MCF 10A (cell line): ENCODE measurements around the gene MPRIP. TPM values are rescaled to one million over a fixed set of nuclear protein-coding genes. Genes with fewer than 3 reads are reported as not detected.

Experiments used
- BruUV-seq: library from RNA; stranded (reverse); fragments of 400-500 nt; replicated peaks from 2 replicates; lab custom pipeline; 2021; lab: Mats Ljungman, UMichigan
- CTCF ChIA-PET: fragments of 300-600 bp; sonication (Branson Sonifier 250); formaldehyde crosslinking; extraction: SDS; loops from one replicate; lab custom pipeline; 2021; ENCODE audit warnings: antibody characterized with exemption, inconsistent platforms; lab: Yijun Ruan, JAX
- POLR2A ChIA-PET: fragments of 300-600, 350-650 bp; sonication (Branson Sonifier 250); formaldehyde crosslinking; extraction: SDS; loops from one replicate; lab custom pipeline; 2020; ENCODE audit warnings: antibody characterized with exemption, inconsistent platforms; lab: Yijun Ruan, JAX
- DNase-seq: peaks from one replicate; pipeline ENCODE4 v3.0.0-alpha.2; 2018; ENCODE audit not compliant: unreplicated experiment
- H3K27ac Mint-ChIP-seq: one replicate; pipeline ENCODE4 v1.8.0; 2022; ENCODE audit warnings: mild to moderate bottlenecking, low read depth, mixed read lengths; ENCODE audit not compliant: unreplicated experiment
- H3K27me3 Mint-ChIP-seq: one replicate; pipeline ENCODE4 v1.8.0; 2022; ENCODE audit warnings: mixed read lengths; ENCODE audit not compliant: insufficient read depth, unreplicated experiment
- H3K36me3 Mint-ChIP-seq: one replicate; pipeline ENCODE4 v1.8.0; 2022; ENCODE audit warnings: mild to moderate bottlenecking, moderate library complexity, mixed read lengths; ENCODE audit not compliant: insufficient read depth, unreplicated experiment
- H3K4me1 Mint-ChIP-seq: one replicate; pipeline ENCODE4 v1.8.0; 2022; ENCODE audit warnings: mixed read lengths; ENCODE audit not compliant: insufficient read depth, unreplicated experiment
- H3K4me3 Mint-ChIP-seq: one replicate; pipeline ENCODE4 v1.8.0; 2022; ENCODE audit warnings: mild to moderate bottlenecking, moderate library complexity, mixed read lengths; ENCODE audit not compliant: unreplicated experiment
- H3K9me3 Mint-ChIP-seq: one replicate; pipeline ENCODE4 v1.8.0; 2022; ENCODE audit warnings: mixed read lengths; ENCODE audit not compliant: unreplicated experiment
- intact Hi-C: fragments of 100-400 bp; cut with micrococcal nuclease; formaldehyde crosslinking; loops from 2 replicates; pipeline ENCODE4 v1.14.1; 2022
- total RNA-seq: library from RNA; stranded (reverse); gene quantifications from 2 replicates; pipeline ENCODE4 v1.2.3, GENCODE V29; 2022
- TF ChIP-seq, protein P1 (sequence below): fragments of 200-600 bp; IDR thresholded peaks from one replicate; pipeline ENCODE4 v1.8.0; 2022; ENCODE audit warnings: antibody characterized with exemption, mild to moderate bottlenecking; ENCODE audit not compliant: unreplicated experiment

Gene MPRIP
- total RNA-seq, 1 experiment from 2014 or later = 230 TPM

DNA sequence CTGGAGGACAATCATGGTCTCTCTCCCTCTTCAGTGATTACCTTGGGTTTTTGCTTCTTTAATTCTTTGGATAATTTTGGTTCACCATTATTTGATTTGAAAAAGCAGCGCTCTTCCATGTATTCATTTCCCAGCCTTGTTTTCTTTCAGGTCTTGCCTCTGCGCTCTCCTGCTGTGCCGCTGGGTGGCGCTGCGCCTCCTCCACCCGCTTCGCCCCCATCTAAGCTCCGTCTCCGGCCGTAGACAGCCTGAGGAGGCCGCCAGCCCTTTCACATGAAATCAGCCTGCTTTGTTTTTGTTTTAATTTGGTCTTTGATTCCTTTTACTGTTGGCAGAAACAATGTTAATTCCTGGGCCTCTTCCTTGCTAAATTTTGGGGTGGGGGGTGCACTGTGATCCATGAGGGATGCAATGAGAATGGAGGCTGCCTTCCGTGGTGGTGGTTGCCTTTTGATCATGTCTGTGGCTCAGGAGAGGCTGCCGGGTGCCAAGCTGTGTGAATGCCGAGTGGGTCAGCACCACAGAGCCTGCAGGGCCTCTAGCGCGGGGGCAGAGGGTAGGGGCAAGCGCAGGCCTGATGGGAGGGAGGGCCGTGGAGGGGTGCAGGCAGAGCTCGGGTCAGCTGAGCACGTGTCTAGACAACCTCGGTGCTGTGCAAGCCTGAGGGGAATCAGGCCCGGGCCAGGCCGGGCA lies 99.7 kb downstream of the MPRIP start:
- no peaks in the 10 kb centered on the region for H3K9me3 Mint-ChIP-seq
- intact Hi-C loops = no loop called here
- no peaks in the 10 kb centered on the region for H3K4me1 Mint-ChIP-seq
- POLR2A ChIA-PET = interaction anchor here (0.7 kb wide), 1 partner anchor 162 kb away, joined by 3 read pairs; no protein-coding TSS in a partner anchor
- CTCF ChIA-PET = interaction anchor here (1.0 kb wide), 1 partner anchor 78 kb away, joined by 4 read pairs; no protein-coding TSS in a partner anchor
- TF ChIP-seq, protein P1, sequence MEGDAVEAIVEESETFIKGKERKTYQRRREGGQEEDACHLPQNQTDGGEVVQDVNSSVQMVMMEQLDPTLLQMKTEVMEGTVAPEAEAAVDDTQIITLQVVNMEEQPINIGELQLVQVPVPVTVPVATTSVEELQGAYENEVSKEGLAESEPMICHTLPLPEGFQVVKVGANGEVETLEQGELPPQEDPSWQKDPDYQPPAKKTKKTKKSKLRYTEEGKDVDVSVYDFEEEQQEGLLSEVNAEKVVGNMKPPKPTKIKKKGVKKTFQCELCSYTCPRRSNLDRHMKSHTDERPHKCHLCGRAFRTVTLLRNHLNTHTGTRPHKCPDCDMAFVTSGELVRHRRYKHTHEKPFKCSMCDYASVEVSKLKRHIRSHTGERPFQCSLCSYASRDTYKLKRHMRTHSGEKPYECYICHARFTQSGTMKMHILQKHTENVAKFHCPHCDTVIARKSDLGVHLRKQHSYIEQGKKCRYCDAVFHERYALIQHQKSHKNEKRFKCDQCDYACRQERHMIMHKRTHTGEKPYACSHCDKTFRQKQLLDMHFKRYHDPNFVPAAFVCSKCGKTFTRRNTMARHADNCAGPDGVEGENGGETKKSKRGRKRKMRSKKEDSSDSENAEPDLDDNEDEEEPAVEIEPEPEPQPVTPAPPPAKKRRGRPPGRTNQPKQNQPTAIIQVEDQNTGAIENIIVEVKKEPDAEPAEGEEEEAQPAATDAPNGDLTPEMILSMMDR = peak; percentile 50
- H3K27ac Mint-ChIP-seq = peak overlapping the region; percentile 65
- no peak overlapping the region for H3K4me3 Mint-ChIP-seq
- BruUV-seq = no TSS peak
- peaks cover 69% of the 10 kb centered on the region for H3K36me3 Mint-ChIP-seq
- H3K27me3 Mint-ChIP-seq = no peaks in the 10 kb centered on the region
- DNase-seq = no peak

DNA sequence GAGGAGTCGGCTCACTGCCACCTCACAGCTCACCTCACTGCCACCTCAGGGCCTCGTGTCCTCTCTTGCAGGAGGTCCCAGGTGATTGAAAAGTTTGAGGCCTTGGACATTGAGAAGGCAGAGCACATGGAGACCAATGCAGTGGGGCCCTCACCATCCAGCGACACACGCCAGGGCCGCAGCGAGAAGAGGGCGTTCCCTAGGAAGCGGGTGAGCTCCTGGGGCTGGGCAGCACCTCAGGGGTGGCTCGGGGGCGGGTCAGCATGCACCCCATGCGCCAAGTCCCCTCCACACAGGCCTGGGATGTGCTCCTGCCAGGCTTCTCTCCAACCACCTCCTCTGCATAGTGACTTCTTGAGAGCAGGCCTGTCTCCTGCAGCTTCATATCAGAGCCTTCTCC lies 100.3 kb downstream of the MPRIP start:
- Mint-ChIP-seq H3K4me3 (no peak overlapping the region), H3K9me3 (no peaks in the 10 kb centered on the region), H3K27me3 (no peaks in the 10 kb centered on the region), H3K27ac (peak overlapping the region; percentile 65), H3K36me3 (peaks cover 69% of the 10 kb centered on the region), H3K4me1 (no peaks in the 10 kb centered on the region)
- TF ChIP-seq, protein P1 = no peak
- CTCF ChIA-PET = interaction anchor here (0.9 to 1.0 kb wide), 2 partner anchors 10 to 78 kb away, joined by 4 read pairs; no protein-coding TSS in a partner anchor
- no TSS peak for BruUV-seq
- intact Hi-C loops = no loop called here
- POLR2A ChIA-PET = no interaction called here
- DNase-seq = no peak

DNA sequence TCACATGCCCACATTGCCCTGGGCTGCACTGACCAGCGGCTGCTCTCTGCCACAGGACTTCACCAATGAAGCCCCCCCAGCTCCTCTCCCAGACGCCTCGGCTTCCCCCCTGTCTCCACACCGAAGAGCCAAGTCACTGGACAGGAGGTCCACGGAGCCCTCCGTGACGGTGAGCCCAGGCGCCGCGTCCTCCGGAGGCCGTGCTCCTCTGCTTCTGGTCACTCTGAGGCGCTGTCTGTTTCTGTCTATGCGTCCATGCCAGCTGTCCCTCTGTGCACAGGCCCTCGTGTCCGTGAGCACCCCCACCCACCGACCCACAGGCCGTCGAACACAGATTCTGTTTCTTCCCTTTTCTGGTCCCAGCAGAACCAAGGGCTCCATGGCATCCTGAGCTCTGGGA lies 101.2 kb downstream of the MPRIP start:
- Mint-ChIP-seq H3K36me3 (peaks cover 69% of the 10 kb centered on the region), H3K4me1 (no peaks in the 10 kb centered on the region), H3K4me3 (no peak overlapping the region), H3K9me3 (no peaks in the 10 kb centered on the region), H3K27ac (no peak overlapping the region), H3K27me3 (no peaks in the 10 kb centered on the region)
- BruUV-seq = no TSS peak
- TF ChIP-seq, protein P1 = no peak
- CTCF ChIA-PET = interaction anchor here (0.9 kb wide), 1 partner anchor 11 kb away, joined by 4 read pairs; no protein-coding TSS in a partner anchor
- DNase-seq = no peak
- intact Hi-C loops = no loop called here
- POLR2A ChIA-PET = interaction anchor here (0.6 kb wide), 1 partner anchor 92 kb away, joined by 4 read pairs; no protein-coding TSS in a partner anchor

DNA sequence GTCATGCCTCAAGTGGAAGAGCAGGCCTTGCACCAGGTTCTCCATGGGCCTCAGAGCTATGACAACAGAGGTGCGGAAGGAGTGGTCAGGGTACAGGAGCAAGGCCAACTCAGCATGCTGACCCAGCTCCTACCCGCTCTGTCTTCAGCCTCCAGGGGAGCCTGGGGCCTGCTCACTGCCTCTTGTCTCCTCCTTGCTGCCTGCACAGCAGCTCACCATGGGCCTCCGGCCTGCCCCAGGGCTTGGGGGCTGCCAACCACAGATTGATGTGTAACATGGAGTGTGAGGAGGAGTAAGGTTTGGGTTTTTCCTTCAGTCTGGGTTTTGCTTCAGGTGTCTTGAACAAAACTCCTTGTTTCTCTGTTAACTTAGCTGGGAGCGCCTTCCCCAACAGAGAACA lies 101.8 kb downstream of the MPRIP start:
- CTCF ChIA-PET = no interaction called here
- Mint-ChIP-seq H3K4me3 (no peak overlapping the region), H3K27ac (no peak overlapping the region), H3K9me3 (no peaks in the 10 kb centered on the region), H3K36me3 (peaks cover 69% of the 10 kb centered on the region), H3K27me3 (no peaks in the 10 kb centered on the region), H3K4me1 (no peaks in the 10 kb centered on the region)
- TF ChIP-seq, protein P1 = no peak
- intact Hi-C loops = no loop called here
- DNase-seq = no peak
- BruUV-seq = no TSS peak
- POLR2A ChIA-PET = interaction anchor here (0.6 to 0.7 kb wide), 2 partner anchors 92 to 108 kb away, joined by 4 to 5 read pairs; no protein-coding TSS in a partner anchor
